HepG2 (cell line): Measurements from ENCODE around the gene AGK. TPM values are rescaled to one million over a fixed set of nuclear protein-coding genes. Genes with fewer than 3 reads are reported as not detected.

ENCODE experiments used
- ATAC-seq: fragments of 200-7000 bp; cut with Tn5 transposase; 3 replicates; pipeline ENCODE4 v1.9.1; 2020; ENCODE audit warnings: mild to moderate bottlenecking, moderate library complexity
- BruUV-seq: library from RNA; stranded (reverse); fragments of 400-500 nt; replicated peaks from 2 replicates; lab custom pipeline; 2021; lab: Mats Ljungman, UMichigan
- CTCF ChIA-PET: fragments of 300-600 bp; formaldehyde crosslinking; extraction: SDS; loops from one replicate; lab custom pipeline; 2021; ENCODE audit warnings: low total read pairs, inconsistent platforms, low intra/inter-chr PET ratio; lab: Yijun Ruan, JAX
- POLR2A ChIA-PET: fragments of 350-600 bp; sonication (Branson Sonifier 250); formaldehyde crosslinking; loops from one replicate; lab custom pipeline; 2020; ENCODE audit warnings: antibody characterized with exemption, inconsistent platforms; lab: Yijun Ruan, JAX
- DNase-seq: peaks from one replicate; pipeline ENCODE4 v3.0.0-alpha.2; 2015; ENCODE audit warnings: low spot score
- FAIRE-seq: peaks from 3 replicates; lab custom pipeline; 2011; peaks lifted over from hg19 to GRCh38; lab: Jason Lieb, UNC
- H2AFZ ChIP-seq: one replicate; pipeline ENCODE4 v1.6.1; 2011; ENCODE audit warnings: low read length, inconsistent platforms
- H3K27ac ChIP-seq: fragments of 300-600 bp; 3 replicates; pipeline ENCODE4 v1.8.0; 2011; ENCODE audit warnings: mixed run types, mild to moderate bottlenecking, mixed read lengths, low read length, inconsistent platforms; ENCODE audit not compliant: insufficient read depth; ENCODE audit errors: extremely low read length
- H3K27me3 ChIP-seq, 2 experiments: fragments of 200-600 bp in 1 of 2; 2 replicates in 1 of 2; 3 replicates in 1 of 2; pipeline versions ENCODE4 v1.6.0 to v1.8.0; 2011; ENCODE audit warnings: low read length in 2 of 2, mild to moderate bottlenecking in 2 of 2, moderate library complexity in 2 of 2, inconsistent platforms in 1 of 2; ENCODE audit not compliant: insufficient read depth in 2 of 2, control insufficient read depth in 1 of 2
- H3K36me3 ChIP-seq, 2 experiments: fragments of 200-600 bp in 1 of 2; replicated peaks in 1 of 2; 2 replicates in 1 of 2; 3 replicates in 1 of 2; pipeline versions ENCODE4 v1.5.1 to v1.8.0; 2011; ENCODE audit warnings: low read length in 2 of 2, inconsistent platforms in 1 of 2; ENCODE audit not compliant: insufficient read depth in 2 of 2, control insufficient read depth in 1 of 2
- H3K4me1 ChIP-seq: 2 replicates; pipeline ENCODE4 v1.5.1; 2012; ENCODE audit warnings: low read length, inconsistent platforms; ENCODE audit not compliant: insufficient read depth
- H3K4me2 ChIP-seq: 2 replicates; pipeline ENCODE4 v1.6.0; 2011; ENCODE audit warnings: low read depth, low read length, inconsistent platforms
- H3K4me3 ChIP-seq, 3 experiments: fragments of 200-600 bp in 1 of 3; sonication (generic), shearing (Covaris generic) in 1 of 3; replicated peaks in 1 of 3; 2 replicates each; pipeline ENCODE4 v1.5.1; 2011 to 2016; ENCODE audit warnings: low read length in 3 of 3, inconsistent platforms in 2 of 3, low read depth in 2 of 3, mild to moderate bottlenecking in 2 of 3, control low read depth in 1 of 3, mixed read lengths in 1 of 3; ENCODE audit not compliant: insufficient read depth in 1 of 3
- H3K79me2 ChIP-seq: one replicate; pipeline ENCODE4 v1.6.1; 2011; ENCODE audit warnings: low read length, inconsistent platforms; ENCODE audit not compliant: insufficient read depth
- H3K9ac ChIP-seq: 2 replicates; pipeline ENCODE4 v1.6.0; 2011; ENCODE audit warnings: mild to moderate bottlenecking, low read depth, low read length, inconsistent platforms; ENCODE audit not compliant: insufficient read depth
- H3K9me3 ChIP-seq: 2 replicates; pipeline ENCODE4 v1.5.1; 2012; ENCODE audit warnings: mild to moderate bottlenecking, low read length
- H4K20me1 ChIP-seq: 2 replicates; pipeline ENCODE4 v1.6.0; 2011; ENCODE audit warnings: inconsistent platforms, mild to moderate bottlenecking, low read length, moderate library complexity; ENCODE audit not compliant: insufficient read depth
- ARHGAP35 ChIP-seq: sonication (generic); formaldehyde crosslinking; IDR thresholded peaks from 2 replicates; pipeline ENCODE4 v1.9.0; 2022; ENCODE audit warnings: mild to moderate bottlenecking, inconsistent platforms, moderate library complexity, missing genetic modification reagents, borderline replicate concordance
- MXD4 ChIP-seq: IDR thresholded peaks from 2 replicates; pipeline ENCODE4 v1.6.1; 2016; ENCODE audit warnings: mild to moderate bottlenecking, missing biosample characterization, missing genetic modification reagents
- ZNF160 ChIP-seq: sonication (generic); formaldehyde crosslinking; IDR thresholded peaks from 2 replicates; pipeline ENCODE4 v1.8.0; 2022; ENCODE audit warnings: mild to moderate bottlenecking, inconsistent platforms, missing genetic modification reagents
- WGBS: methylation state at CpG from one replicate; pipeline ENCODE4 v1.1.6; 2017; ENCODE audit warnings: low lambda C conversion rate; 5-methylcytosine and 5-hydroxymethylcytosine counted together
- in situ Hi-C: cut with HindIII; loops from 2 replicates; pipeline ENCODE4 v1.10.0; 2017; ENCODE audit warnings: low pct_unique_long_range_greater_than_20kb; ENCODE audit not compliant: extremely low pct_ligation_motif_present
- intact Hi-C: fragments of 100-400 bp; cut with micrococcal nuclease; formaldehyde crosslinking; loops from one replicate; pipeline ENCODE4 v1.10.0; 2022; ENCODE audit not compliant: unreplicated experiment
- polyA plus RNA-seq, 8 experiments: library from polyadenylated mRNA; depleted of rRNA in 3 of 8; stranded (reverse) in 7 of 8; unstranded in 1 of 8; fragments of >200 nt; fragmentation: Illumina TruSeq in 4 of 8; extraction: Trizol in 4 of 8; gene quantifications; 2 replicates each; pipeline versions ENCODE4 v1.2.1 to v1.2.3, GENCODE V29; 2011 to 2016; ENCODE audit warnings: low read depth in 4 of 8, missing spikeins in 1 of 8, mixed read lengths in 1 of 8; ENCODE audit not compliant: insufficient read depth in 1 of 8
- total RNA-seq, 5 experiments: library from RNA; depleted of rRNA; stranded (reverse); fragments of >200 nt; fragmentation: Illumina TruSeq; extraction: Trizol; gene quantifications; 2 replicates each; pipeline ENCODE4 v1.2.3, GENCODE V29; 2016; ENCODE audit warnings: low read depth in 1 of 5
- TF ChIP-seq, protein P1 (sequence below): sonication (generic); formaldehyde crosslinking; IDR thresholded peaks from 2 replicates; pipeline ENCODE4 v1.5.1; 2020; ENCODE audit warnings: mild to moderate bottlenecking, moderate library complexity, missing genetic modification reagents
- TF ChIP-seq, protein P2 (sequence below): sonication (generic); formaldehyde crosslinking; IDR thresholded peaks from 2 replicates; pipeline ENCODE4 v1.9.0; 2021; ENCODE audit warnings: mild to moderate bottlenecking, missing genetic modification reagents
- TF ChIP-seq, protein P3 (sequence below): sonication (generic); formaldehyde crosslinking; IDR thresholded peaks from 2 replicates; pipeline ENCODE4 v1.5.0; 2020; ENCODE audit warnings: mild to moderate bottlenecking, missing genetic modification reagents

AGK gene
- total and polyA plus RNA-seq, 2 of the 13 experiments (the other 11 are each of a cell fraction or from before 2014, with no cell fraction given) = 23.7 to 30.1 TPM

DNA sequence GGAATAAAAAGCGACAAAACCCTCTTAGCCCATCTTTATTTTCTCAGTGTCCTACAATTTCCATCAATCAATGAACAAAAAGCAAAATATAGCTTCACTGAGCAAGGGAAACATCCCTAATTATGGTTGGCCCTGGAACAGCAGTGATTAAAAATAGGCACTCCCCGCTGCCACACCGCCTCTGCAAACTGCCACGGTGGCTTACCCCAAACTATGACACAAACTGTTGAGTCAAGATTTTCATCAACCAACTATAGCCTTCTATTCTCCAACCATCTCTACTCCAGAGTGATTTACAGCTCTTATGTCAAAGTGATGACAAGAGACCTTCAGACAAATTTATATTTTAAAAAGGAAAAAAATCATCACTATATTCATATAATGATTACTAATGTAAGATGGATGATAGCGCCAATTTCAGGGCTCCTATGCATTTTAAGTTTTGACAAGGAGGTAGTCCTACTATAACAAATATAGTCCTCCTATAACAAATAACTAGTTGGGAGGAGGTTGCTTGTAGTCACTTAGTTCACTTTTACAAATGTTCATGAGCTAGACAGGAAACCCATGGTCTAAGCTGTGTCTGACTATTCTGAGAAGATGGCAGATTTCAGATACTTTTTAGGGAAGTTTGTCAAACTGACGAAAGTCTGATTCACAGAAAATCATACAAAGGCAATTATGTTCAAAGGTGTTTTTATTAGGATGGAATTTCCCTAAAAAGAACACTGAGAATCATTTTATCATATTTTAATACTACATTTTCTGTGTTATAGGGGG is 124.4 kb downstream of the AGK start:
- peaks cover 1 to 6% of the 10 kb centered on the region in 2 experiments; a peak in 1 of 5 replicates for H3K36me3 ChIP-seq
- H3K4me1 ChIP-seq = no peaks in the 10 kb centered on the region
- ATAC-seq = no peak
- no peaks in the 10 kb centered on the region for H3K9me3 ChIP-seq
- POLR2A ChIA-PET = interaction anchor here (1.3 kb wide), 1 partner anchor 62 kb away, joined by 3 read pairs; the partner anchor contains the start of gene SSBP1
- WGBS = 98% methylated on average over 6 of the region's 6 CpGs
- no peak overlapping the region for H3K4me2 ChIP-seq
- CTCF ChIA-PET = interaction anchor here (0.8 kb wide), 1 partner anchor 21 kb away, joined by 4 read pairs; no protein-coding TSS in a partner anchor
- no peak overlapping the region for H2AFZ ChIP-seq
- no peak overlapping the region for H3K9ac ChIP-seq
- no peak for DNase-seq
- FAIRE-seq = no peak
- no peaks in the 10 kb centered on the region for H4K20me1 ChIP-seq
- H3K27me3 ChIP-seq = no peaks in the 10 kb centered on the region
- no peak for TF ChIP-seq ARHGAP35
- TF ChIP-seq, protein P1, sequence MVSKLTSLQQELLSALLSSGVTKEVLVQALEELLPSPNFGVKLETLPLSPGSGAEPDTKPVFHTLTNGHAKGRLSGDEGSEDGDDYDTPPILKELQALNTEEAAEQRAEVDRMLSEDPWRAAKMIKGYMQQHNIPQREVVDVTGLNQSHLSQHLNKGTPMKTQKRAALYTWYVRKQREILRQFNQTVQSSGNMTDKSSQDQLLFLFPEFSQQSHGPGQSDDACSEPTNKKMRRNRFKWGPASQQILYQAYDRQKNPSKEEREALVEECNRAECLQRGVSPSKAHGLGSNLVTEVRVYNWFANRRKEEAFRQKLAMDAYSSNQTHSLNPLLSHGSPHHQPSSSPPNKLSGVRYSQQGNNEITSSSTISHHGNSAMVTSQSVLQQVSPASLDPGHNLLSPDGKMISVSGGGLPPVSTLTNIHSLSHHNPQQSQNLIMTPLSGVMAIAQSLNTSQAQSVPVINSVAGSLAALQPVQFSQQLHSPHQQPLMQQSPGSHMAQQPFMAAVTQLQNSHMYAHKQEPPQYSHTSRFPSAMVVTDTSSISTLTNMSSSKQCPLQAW (CRISPR knock-in tag) = no peak
- TF ChIP-seq ZNF160 = no peak
- no peak for TF ChIP-seq MXD4 (CRISPR knock-in tag)
- TF ChIP-seq, protein P2, sequence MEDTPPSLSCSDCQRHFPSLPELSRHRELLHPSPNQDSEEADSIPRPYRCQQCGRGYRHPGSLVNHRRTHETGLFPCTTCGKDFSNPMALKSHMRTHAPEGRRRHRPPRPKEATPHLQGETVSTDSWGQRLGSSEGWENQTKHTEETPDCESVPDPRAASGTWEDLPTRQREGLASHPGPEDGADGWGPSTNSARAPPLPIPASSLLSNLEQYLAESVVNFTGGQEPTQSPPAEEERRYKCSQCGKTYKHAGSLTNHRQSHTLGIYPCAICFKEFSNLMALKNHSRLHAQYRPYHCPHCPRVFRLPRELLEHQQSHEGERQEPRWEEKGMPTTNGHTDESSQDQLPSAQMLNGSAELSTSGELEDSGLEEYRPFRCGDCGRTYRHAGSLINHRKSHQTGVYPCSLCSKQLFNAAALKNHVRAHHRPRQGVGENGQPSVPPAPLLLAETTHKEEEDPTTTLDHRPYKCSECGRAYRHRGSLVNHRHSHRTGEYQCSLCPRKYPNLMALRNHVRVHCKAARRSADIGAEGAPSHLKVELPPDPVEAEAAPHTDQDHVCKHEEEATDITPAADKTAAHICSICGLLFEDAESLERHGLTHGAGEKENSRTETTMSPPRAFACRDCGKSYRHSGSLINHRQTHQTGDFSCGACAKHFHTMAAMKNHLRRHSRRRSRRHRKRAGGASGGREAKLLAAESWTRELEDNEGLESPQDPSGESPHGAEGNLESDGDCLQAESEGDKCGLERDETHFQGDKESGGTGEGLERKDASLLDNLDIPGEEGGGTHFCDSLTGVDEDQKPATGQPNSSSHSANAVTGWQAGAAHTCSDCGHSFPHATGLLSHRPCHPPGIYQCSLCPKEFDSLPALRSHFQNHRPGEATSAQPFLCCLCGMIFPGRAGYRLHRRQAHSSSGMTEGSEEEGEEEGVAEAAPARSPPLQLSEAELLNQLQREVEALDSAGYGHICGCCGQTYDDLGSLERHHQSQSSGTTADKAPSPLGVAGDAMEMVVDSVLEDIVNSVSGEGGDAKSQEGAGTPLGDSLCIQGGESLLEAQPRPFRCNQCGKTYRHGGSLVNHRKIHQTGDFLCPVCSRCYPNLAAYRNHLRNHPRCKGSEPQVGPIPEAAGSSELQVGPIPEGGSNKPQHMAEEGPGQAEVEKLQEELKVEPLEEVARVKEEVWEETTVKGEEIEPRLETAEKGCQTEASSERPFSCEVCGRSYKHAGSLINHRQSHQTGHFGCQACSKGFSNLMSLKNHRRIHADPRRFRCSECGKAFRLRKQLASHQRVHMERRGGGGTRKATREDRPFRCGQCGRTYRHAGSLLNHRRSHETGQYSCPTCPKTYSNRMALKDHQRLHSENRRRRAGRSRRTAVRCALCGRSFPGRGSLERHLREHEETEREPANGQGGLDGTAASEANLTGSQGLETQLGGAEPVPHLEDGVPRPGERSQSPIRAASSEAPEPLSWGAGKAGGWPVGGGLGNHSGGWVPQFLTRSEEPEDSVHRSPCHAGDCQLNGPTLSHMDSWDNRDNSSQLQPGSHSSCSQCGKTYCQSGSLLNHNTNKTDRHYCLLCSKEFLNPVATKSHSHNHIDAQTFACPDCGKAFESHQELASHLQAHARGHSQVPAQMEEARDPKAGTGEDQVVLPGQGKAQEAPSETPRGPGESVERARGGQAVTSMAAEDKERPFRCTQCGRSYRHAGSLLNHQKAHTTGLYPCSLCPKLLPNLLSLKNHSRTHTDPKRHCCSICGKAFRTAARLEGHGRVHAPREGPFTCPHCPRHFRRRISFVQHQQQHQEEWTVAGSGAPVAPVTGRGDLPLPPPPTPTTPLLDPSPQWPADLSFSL (CRISPR knock-in tag) = no peak
- TF ChIP-seq, protein P3, sequence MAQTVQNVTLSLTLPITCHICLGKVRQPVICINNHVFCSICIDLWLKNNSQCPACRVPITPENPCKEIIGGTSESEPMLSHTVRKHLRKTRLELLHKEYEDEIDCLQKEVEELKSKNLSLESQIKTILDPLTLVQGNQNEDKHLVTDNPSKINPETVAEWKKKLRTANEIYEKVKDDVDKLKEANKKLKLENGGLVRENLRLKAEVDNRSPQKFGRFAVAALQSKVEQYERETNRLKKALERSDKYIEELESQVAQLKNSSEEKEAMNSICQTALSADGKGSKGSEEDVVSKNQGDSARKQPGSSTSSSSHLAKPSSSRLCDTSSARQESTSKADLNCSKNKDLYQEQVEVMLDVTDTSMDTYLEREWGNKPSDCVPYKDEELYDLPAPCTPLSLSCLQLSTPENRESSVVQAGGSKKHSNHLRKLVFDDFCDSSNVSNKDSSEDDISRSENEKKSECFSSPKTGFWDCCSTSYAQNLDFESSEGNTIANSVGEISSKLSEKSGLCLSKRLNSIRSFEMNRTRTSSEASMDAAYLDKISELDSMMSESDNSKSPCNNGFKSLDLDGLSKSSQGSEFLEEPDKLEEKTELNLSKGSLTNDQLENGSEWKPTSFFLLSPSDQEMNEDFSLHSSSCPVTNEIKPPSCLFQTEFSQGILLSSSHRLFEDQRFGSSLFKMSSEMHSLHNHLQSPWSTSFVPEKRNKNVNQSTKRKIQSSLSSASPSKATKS (CRISPR knock-in tag) = no peak
- intact Hi-C loops (no loop called here), in situ Hi-C loops (no loop called here)
- H3K27ac ChIP-seq = no peak overlapping the region
- H3K79me2 ChIP-seq = no peaks in the 10 kb centered on the region
- no peak overlapping the region for H3K4me3 ChIP-seq
- BruUV-seq = no TSS peak
